ENCODE measurements around the gene KCNJ8. TPM values are rescaled to one million over a fixed set of nuclear protein-coding genes. Genes with fewer than 3 reads are reported as not detected.

The KCNJ8 gene
- total RNA-seq, 4 donors from 2014 or later = 11.6 to 24.1 (median 17.7) TPM

DNA sequence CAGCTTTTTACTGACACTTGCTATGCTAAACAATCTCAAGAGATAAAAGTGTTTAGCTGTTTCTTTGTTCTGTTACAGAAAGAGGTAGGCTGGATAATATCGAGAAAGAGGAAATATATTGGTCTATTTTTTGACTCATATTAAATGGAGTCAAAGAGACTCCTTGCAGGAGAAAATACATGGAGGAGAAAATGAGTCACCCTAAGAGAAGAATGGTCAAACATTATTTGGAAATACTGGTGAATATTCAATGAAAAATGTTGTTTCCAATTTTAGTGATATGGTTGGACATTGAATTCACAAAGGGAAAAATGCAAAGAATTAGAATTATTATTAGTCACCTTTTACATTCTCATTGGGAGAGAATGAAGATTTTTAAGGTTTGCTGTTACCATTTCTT is 3.2 kb downstream of the KCNJ8 start:
- 71 to 75% methylated on average over 1 of the region's 1 CpG for WGBS, 2 donors

DNA sequence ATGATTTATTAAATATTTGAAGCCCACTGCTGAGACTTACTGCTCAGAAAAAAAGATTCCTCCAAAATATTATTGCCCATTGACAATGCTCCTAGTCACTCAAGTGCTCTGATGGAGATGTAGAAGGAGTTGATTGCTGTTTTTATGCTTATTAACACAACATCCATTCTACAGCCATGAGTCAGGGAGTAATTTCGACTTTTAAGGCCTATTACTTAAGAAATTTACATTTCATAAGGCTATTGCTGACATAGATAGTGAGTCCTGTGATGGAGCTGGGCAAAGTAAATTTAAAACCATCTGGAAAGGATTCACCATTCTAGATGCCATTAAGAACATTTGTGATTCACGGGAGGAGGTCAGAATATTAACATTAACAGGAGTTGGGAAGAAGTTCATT is 5.2 kb downstream of the KCNJ8 start:
- intact Hi-C loops (cut with DNase I) = no loop called here
- Histone ChIP-seq H3K36me3 (no peaks in the 10 kb centered on the region), H3K27me3 (no peaks in the 10 kb centered on the region), H3K27ac (no peak overlapping the region), H3K4me1 (no peaks in the 10 kb centered on the region), H3K4me3 (replicated peaks in 1 of 3) (no peak overlapping the region), H3K9me3 (no peaks in the 10 kb centered on the region)
- no peak for DNase-seq
- WGBS, 2 donors = 77 to 82% methylated on average over 2 of the region's 2 CpGs
- TF ChIP-seq POLR2A (IDR thresholded peaks at IDR 0.05) = no peak
- TF ChIP-seq, protein P1, sequence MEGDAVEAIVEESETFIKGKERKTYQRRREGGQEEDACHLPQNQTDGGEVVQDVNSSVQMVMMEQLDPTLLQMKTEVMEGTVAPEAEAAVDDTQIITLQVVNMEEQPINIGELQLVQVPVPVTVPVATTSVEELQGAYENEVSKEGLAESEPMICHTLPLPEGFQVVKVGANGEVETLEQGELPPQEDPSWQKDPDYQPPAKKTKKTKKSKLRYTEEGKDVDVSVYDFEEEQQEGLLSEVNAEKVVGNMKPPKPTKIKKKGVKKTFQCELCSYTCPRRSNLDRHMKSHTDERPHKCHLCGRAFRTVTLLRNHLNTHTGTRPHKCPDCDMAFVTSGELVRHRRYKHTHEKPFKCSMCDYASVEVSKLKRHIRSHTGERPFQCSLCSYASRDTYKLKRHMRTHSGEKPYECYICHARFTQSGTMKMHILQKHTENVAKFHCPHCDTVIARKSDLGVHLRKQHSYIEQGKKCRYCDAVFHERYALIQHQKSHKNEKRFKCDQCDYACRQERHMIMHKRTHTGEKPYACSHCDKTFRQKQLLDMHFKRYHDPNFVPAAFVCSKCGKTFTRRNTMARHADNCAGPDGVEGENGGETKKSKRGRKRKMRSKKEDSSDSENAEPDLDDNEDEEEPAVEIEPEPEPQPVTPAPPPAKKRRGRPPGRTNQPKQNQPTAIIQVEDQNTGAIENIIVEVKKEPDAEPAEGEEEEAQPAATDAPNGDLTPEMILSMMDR (IDR thresholded peaks at IDR 0.05) = no peak

More for the DNA sequence above, 3.2 kb downstream of the KCNJ8 start:
- peak overlapping the region in 1 of 3 donors; percentile 1 for H3K27ac ChIP-seq
- intact Hi-C loops (cut with DNase I) = no loop called here
- no peaks in the 10 kb centered on the region for H3K9me3 ChIP-seq
- no peak overlapping the region for H3K4me3 ChIP-seq (replicated peaks in 1 of 3)
- no peaks in the 10 kb centered on the region for H3K27me3 ChIP-seq
- TF ChIP-seq, protein P1 (IDR thresholded peaks at IDR 0.05) = no peak
- no peak for TF ChIP-seq POLR2A (IDR thresholded peaks at IDR 0.05)
- no peaks in the 10 kb centered on the region for H3K4me1 ChIP-seq
- DNase-seq = no peak
- H3K36me3 ChIP-seq = no peaks in the 10 kb centered on the region

DNA sequence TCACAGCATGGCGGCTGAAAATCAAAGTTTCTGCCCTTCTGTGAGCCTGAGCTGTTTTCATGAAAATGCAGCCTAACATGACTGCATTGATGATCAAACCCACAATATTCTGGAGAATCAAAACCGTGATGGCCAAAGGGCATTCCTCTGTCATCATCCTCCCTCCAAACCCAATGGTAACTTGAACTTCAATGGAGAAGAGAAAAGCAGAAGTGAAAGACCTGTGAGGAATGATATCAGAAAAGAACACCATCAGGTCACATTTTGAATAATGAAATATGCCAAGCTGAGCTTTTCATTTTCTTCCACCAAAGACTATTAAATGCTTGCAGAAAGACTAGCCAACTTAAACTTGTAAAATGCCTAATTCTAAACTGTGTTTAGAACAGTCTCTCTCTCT is 8.1 kb downstream of the KCNJ8 start:
- intact Hi-C loops (cut with DNase I) = no loop called here
- no peak for TF ChIP-seq POLR2A (IDR thresholded peaks at IDR 0.05)
- TF ChIP-seq, protein P1 (IDR thresholded peaks at IDR 0.05) = no peak
- WGBS, 2 donors = 92 to 94% methylated on average over 2 of the region's 2 CpGs

DNA sequence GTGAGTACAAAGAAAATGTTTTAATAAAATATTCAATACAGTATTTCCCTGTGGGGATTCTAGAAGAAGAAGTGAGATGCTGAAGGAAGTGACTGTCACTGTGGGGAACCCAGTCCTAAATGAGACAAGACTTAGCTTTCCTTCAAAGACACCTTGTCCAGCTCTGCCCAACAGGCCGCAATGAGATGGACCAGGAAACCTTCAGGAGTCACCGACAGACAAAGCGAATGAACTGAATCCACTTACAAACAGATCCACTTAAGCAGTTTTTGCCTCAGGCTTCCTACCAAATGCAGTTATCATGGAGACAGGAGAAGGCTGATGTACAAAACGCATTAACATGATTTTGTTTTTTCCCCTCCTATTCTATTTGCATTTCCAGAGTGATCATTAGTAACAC is 9.6 kb downstream of the KCNJ8 start:
- WGBS, 2 donors = 90 to 96% methylated on average over 4 of the region's 4 CpGs
- no peak overlapping the region for H3K27ac ChIP-seq
- no peak for DNase-seq
- no peak overlapping the region for H3K4me3 ChIP-seq (replicated peaks in 1 of 3)
- intact Hi-C loops (cut with DNase I) = no loop called here
- TF ChIP-seq POLR2A (IDR thresholded peaks at IDR 0.05) = no peak
- TF ChIP-seq, protein P1 (IDR thresholded peaks at IDR 0.05) = no peak
- H3K36me3 ChIP-seq = no peaks in the 10 kb centered on the region
- H3K4me1 ChIP-seq = no peaks in the 10 kb centered on the region
- no peaks in the 10 kb centered on the region for H3K27me3 ChIP-seq
- H3K9me3 ChIP-seq = no peaks in the 10 kb centered on the region

More for the DNA sequence above, 8.1 kb downstream of the KCNJ8 start:
- H3K27ac ChIP-seq = no peak overlapping the region
- H3K4me3 ChIP-seq (replicated peaks in 1 of 3) = no peak overlapping the region
- H3K4me1 ChIP-seq = no peaks in the 10 kb centered on the region
- H3K27me3 ChIP-seq = no peaks in the 10 kb centered on the region
- no peaks in the 10 kb centered on the region for H3K9me3 ChIP-seq
- H3K36me3 ChIP-seq = no peaks in the 10 kb centered on the region
- no peak for DNase-seq

DNA sequence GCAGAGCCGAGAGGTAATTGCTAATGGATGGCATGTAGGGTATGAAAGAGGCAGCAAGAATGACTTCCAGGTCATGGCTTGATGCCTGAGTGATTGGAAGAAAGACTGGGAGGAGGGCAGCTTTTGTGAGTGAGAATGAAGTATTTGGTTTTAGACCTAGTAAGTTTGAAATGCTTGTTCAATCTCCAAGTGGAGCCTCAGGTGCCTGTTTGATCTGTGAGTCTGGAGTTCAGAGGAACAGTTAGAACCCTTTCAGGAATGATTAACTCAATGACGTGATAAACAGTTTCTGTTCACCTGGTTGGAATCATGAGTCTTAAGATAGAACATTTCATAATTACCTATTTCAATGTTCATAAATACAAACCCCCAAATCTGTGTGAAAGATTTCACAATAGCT is 10.4 kb downstream of the KCNJ8 start:
- TF ChIP-seq POLR2A (IDR thresholded peaks at IDR 0.05) = no peak
- Histone ChIP-seq H3K27ac (no peak overlapping the region), H3K4me3 (replicated peaks in 1 of 3) (no peak overlapping the region), H3K4me1 (no peaks in the 10 kb centered on the region), H3K36me3 (no peaks in the 10 kb centered on the region), H3K27me3 (no peaks in the 10 kb centered on the region), H3K9me3 (no peaks in the 10 kb centered on the region)
- DNase-seq = no peak
- intact Hi-C loops (cut with DNase I) = no loop called here
- 84 to 86% methylated on average over 2 of the region's 2 CpGs for WGBS, 2 donors

DNA sequence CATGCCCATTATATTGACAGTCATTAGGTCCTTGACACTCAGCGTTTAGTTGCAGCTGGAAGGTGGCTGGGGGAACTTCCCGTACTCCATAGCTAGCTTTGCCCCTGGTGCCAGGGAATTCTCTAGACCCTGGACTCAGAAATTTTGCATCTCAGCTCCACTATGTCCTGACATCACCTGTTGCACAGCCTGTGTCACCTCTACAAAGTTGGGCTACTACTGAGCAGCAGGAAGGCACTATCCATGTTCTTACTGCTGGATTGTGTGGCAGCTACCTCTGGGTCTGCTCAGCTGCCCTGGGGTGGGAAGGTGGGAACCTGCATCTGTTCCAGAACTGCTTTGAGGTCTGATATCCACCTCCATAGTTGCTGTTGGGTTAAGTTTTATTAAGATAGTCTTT is 11.0 kb downstream of the KCNJ8 start:
- no peak for TF ChIP-seq POLR2A (IDR thresholded peaks at IDR 0.05)
- TF ChIP-seq, protein P1 (IDR thresholded peaks at IDR 0.05) = no peak
- DNase-seq = no peak
- Histone ChIP-seq H3K36me3 (no peaks in the 10 kb centered on the region), H3K9me3 (no peaks in the 10 kb centered on the region), H3K4me3 (replicated peaks in 1 of 3) (no peak overlapping the region), H3K27me3 (no peaks in the 10 kb centered on the region), H3K4me1 (no peaks in the 10 kb centered on the region), H3K27ac (no peak overlapping the region)
- WGBS, 2 donors = 85 to 92% methylated on average over 2 of the region's 2 CpGs
- intact Hi-C loops (cut with DNase I) = no loop called here

Measured in thyroid gland (tissue), 4 donors.